HFFc6 (cell line): ENCODE measurements around the gene TMEM129. TPM values are rescaled to one million over a fixed set of nuclear protein-coding genes. Genes with fewer than 3 reads are reported as not detected.
A peak's percentile ranks its signal among the peaks of the same experiment; 100 is the strongest.

Experiments
- DNase-seq: peaks from one replicate; pipeline ENCODE4 v3.0.0-alpha.2; 2018
- H3K27ac Mint-ChIP-seq: 2 replicates; pipeline ENCODE4 v1.8.0; 2020; ENCODE audit warnings: mild to moderate bottlenecking, mixed read lengths
- H3K27me3 Mint-ChIP-seq: 2 replicates; pipeline ENCODE4 v1.8.0; 2021; ENCODE audit warnings: mild to moderate bottlenecking, moderate library complexity, mixed read lengths; ENCODE audit not compliant: insufficient read depth
- H3K36me3 Mint-ChIP-seq: 2 replicates; pipeline ENCODE4 v1.8.0; 2021; ENCODE audit warnings: low read depth, mixed read lengths
- H3K4me1 Mint-ChIP-seq: 2 replicates; pipeline ENCODE4 v1.8.0; 2020; ENCODE audit warnings: low read depth, mixed read lengths
- H3K4me3 Mint-ChIP-seq: 2 replicates; pipeline ENCODE4 v1.8.0; 2020; ENCODE audit warnings: mild to moderate bottlenecking, moderate library complexity, mixed read lengths
- H3K9me3 Mint-ChIP-seq: 2 replicates; pipeline ENCODE4 v1.8.0; 2020; ENCODE audit warnings: mild to moderate bottlenecking, mixed read lengths
- CTCF ChIP-seq: fragments of 200-600 bp; sonication (generic); IDR thresholded peaks from 2 replicates; pipeline ENCODE4 v1.5.0; 2021; ENCODE audit warnings: antibody characterized with exemption, mild to moderate bottlenecking
- total RNA-seq, 6 experiments: library from RNA; stranded (reverse); fragmentation: NEBNext Ultra II Directional; extraction: Animal tissue kit (Norgen Biotek cat#: 25700); gene quantifications; 2 replicates in 1 of 6; 3 replicates in 5 of 6; pipeline ENCODE4 v1.2.3, GENCODE V29; 2021

Gene TMEM129
- total RNA-seq, 6 experiments from 2014 or later = 24.6 to 36.7 (median 27.7) TPM

DNA sequence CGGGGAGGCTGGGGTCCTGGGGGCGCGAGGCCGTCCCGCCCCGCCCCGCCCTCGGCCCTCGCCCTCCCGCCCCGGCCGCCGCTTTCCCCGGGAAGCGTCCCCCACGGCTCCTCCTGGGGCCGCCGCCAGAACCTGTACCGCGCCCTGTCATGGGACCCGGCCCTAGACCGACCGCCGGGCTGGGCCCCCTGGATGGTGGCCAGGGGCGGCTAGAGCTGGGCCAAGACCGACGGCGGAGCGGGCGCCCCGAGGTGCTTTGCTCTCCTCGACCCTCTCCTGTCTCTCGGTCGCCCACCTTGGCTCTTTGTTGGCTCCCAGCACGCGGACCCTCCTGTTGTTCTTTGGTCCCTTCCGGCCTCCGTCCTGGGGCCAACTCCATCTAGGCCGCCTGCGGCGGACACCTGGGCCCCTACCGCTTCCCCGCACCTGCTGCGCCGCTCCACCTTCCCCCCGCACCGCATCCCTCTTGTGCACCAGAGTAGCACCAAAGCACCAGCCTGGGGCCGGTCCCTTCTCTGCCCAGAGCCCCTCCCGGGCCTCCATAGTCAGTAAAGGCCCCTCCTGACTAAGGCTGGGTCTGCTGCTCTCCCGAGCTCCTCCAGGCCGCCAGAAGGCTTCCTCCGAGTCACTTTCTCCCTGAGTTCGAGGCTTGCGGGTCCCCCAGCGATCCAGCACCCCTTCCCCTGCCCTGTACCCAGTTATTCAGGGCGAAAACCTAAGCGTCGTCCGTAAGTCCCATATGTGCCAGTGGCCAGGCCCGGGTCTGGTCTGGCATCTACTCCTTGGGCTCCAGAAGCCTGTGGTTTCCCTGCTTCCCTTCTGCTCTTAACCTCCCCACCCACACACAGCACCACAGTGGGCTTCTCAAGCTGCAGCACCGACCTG, 785 bp upstream of the TMEM129 start:
- Mint-ChIP-seq H3K4me3 (peak overlapping the region; percentile 95), H3K27me3 (peaks cover 2% of the 10 kb centered on the region; the same call in 1 of the 2 replicates), H3K27ac (peak overlapping the region; percentile 86), H3K4me1 (peaks cover 47% of the 10 kb centered on the region), H3K9me3 (no peaks in the 10 kb centered on the region), H3K36me3 (peaks cover 13% of the 10 kb centered on the region)
- DNase-seq = no peak
- no peak for TF ChIP-seq CTCF

- DNase-seq = peak; percentile 33
- H3K4me3 Mint-ChIP-seq = peak overlapping the region; percentile 94
- H3K27me3 Mint-ChIP-seq = peaks cover 2% of the 10 kb centered on the region; the same call in 1 of the 2 replicates
- H3K9me3 Mint-ChIP-seq = no peaks in the 10 kb centered on the region
- H3K36me3 Mint-ChIP-seq = peaks cover 8% of the 10 kb centered on the region; the same call in 1 of the 2 replicates
- H3K4me1 Mint-ChIP-seq = peaks cover 38% of the 10 kb centered on the region
- TF ChIP-seq CTCF = no peak
- H3K27ac Mint-ChIP-seq = peak overlapping the region; percentile 90
Observed at GRCh38 chr4:1720163-1720983, 750 bp downstream of the TMEM129 start.

DNA sequence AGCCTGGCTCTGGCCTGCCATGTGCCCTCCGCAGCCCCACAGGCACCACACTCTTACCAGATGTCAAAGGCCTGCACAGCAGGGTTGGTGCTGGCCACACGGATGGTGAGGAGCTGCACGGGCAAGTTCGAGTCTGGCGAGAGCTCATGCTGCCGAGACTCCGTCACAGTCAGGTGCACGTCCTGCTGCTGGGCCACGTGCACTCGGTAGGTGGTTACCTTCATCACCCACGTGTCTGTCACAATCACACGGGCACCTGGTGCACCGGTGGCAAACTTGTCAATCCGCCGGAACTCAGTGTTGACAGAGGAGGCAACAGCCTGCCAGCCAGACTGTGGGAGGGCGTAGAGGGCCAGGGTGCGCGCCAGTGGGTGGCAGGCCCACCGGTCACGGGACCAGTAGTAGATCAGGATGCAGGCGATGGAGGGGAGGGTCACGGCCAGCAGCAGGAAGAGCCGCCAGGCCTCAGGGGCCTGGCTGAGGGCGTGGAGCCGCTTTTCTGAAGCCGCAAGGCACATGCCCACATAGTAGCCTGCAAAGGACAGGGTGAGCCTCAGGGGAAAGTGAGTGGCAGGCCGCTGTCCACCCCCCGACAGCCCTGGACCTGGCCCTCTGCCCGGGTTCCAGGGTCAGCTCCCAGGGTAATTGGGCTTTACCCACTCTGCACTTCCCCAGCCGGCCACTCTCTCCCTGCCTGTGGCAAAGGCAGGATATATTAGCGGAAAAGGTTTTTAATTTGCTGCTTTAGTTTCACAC, 2.9 kb downstream of the TMEM129 start:
- Mint-ChIP-seq H3K9me3 (no peaks in the 10 kb centered on the region), H3K4me3 (0 out of 2 replicates have a peak overlapping the region, but pooled peaks have one; percentile 32), H3K27ac (peak overlapping the region; percentile 31; the same call in 1 of the 2 replicates), H3K4me1 (peaks cover 48% of the 10 kb centered on the region), H3K27me3 (peaks cover 2% of the 10 kb centered on the region; the same call in 1 of the 2 replicates), H3K36me3 (peaks cover 8% of the 10 kb centered on the region; the same call in 1 of the 2 replicates)
- no peak for TF ChIP-seq CTCF
- DNase-seq = no peak

- Mint-ChIP-seq H3K4me3 (no peak overlapping the region), H3K9me3 (no peaks in the 10 kb centered on the region), H3K36me3 (peaks cover 6% of the 10 kb centered on the region; the same call in 1 of the 2 replicates), H3K4me1 (peaks cover 45% of the 10 kb centered on the region), H3K27me3 (peaks cover 2% of the 10 kb centered on the region; the same call in 1 of the 2 replicates), H3K27ac (no peak overlapping the region)
- no peak for TF ChIP-seq CTCF
- no peak for DNase-seq
Observed at GRCh38 chr4:1717129-1718094, 3.7 kb downstream of the TMEM129 start.
